ENCODE measurements around the gene FARSA.
"Not testable (repeated sequence)": the region's sequence is repeated elsewhere in the genome, so short reads cannot be mapped to it uniquely, and the experiment has no call there.

FARSA gene

DNA sequence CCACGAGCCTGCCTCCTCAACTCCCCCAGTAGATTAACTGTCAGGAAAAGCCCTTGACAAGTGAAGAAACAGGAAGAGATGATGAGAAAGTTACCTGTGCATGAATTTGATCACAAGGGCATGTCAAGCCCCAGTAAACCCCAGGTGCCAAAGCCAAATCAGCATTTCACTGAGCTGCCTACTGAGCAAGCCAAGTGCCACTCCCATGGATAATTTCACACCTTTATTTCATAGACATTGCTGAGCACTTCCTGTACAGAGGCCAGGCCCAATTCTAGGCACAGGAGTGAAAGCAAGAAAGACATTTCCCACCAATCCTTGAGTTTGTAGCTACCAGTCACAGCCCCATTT lies 21.1 kb upstream of the FARSA start:
- Histone ChIP-seq H3K4me3 (ENCODE audit: low read depth, low read length) (no peak overlapping the region), H3K27me3 (ENCODE audit: insufficient read depth, low read depth, severe bottlenecking) (no peaks in the 10 kb centered on the region), H3K9me3 (ENCODE audit: severe bottlenecking) (no peaks in the 10 kb centered on the region), H3K36me3 (peaks cover 69% of the 10 kb centered on the region), H3K27ac (peak overlapping the region; percentile 90)
- TF ChIP-seq, protein P1, sequence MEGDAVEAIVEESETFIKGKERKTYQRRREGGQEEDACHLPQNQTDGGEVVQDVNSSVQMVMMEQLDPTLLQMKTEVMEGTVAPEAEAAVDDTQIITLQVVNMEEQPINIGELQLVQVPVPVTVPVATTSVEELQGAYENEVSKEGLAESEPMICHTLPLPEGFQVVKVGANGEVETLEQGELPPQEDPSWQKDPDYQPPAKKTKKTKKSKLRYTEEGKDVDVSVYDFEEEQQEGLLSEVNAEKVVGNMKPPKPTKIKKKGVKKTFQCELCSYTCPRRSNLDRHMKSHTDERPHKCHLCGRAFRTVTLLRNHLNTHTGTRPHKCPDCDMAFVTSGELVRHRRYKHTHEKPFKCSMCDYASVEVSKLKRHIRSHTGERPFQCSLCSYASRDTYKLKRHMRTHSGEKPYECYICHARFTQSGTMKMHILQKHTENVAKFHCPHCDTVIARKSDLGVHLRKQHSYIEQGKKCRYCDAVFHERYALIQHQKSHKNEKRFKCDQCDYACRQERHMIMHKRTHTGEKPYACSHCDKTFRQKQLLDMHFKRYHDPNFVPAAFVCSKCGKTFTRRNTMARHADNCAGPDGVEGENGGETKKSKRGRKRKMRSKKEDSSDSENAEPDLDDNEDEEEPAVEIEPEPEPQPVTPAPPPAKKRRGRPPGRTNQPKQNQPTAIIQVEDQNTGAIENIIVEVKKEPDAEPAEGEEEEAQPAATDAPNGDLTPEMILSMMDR (IDR thresholded peaks at IDR 0.05; ENCODE audit: low read depth, low read length) = no peak
- DNase-seq = no peak

DNA sequence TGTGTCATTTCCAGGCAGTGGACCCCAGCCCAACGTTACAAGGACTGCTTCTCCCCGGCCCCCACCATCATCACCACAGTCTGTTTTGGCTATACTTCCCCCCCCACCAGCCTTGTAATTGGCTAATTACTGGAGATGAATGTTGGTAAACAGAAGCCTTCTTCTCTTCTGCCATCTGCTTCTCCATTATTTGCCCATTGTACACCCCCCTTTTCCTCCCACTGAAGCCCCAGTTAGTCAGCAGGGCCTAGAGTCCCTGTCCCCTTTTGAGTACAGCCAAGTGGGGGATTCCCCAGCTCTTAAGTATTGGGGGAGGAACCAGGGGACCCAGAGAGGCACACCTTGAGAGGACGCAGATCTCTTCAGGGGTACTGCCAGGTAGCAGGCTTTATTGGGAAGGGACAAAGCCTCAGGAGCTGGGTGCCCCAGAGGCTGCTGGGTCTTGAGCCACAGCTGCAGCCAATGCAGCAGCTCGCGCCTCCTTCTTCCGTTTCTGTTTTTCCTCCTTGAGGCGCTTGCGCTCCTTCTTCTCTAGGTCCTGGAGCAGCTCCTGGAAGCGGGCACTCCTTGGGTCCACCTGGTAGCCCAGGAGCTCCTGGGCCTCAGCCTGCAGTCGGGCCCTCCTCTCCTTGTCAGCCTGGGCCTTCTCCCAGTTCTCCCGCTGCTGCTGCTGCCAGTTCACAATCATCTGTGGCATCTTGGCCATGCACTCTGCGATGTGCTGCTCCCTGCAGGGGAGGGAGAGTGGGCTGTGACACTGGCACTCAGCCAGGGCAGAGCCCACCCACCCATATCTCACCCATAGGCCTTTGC lies 20.5 kb upstream of the FARSA start:
- no peaks in the 10 kb centered on the region for H3K9me3 ChIP-seq (ENCODE audit: severe bottlenecking)
- TF ChIP-seq, protein P1 (IDR thresholded peaks at IDR 0.05; ENCODE audit: low read depth, low read length) = no peak
- H3K36me3 ChIP-seq = peaks cover 75% of the 10 kb centered on the region
- H3K27ac ChIP-seq = peak overlapping the region; percentile 90
- no peak for DNase-seq
- H3K4me3 ChIP-seq (ENCODE audit: low read depth, low read length) = no peak overlapping the region
- no peaks in the 10 kb centered on the region for H3K27me3 ChIP-seq (ENCODE audit: insufficient read depth, low read depth, severe bottlenecking)

DNA sequence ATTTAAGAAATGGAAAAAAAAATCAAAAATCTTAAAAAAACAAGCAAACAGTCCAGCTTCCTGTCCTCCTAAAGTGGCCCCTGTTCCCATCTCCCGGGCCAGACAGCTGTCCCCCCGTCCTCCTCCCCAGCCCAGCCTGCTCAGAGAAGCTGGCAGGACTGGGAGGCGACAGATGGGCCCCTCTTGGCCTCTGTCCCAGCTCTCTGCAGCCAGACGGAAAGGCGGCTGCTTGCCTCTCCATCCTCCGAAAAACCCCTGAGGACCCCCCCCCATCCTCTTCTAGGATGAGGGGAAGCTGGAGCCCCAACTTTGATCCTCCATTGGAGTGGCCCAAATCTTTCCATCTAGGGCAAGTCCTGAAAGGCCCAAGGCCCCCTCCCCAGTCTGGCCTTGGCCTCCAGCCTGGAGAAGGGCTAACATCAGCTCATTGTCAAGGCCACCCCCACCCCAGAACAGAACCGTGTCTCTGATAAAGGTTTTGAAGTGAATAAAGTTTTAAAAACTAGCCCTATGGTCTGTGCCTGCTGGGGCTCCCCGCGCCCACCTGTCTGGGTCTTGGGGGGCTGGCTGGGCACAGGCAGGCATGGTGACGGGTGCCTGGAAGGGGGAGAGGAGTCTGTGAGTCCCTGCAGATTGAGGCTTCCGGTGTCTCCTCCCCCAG lies 19.8 kb upstream of the FARSA start:
- peak; percentile 77 for DNase-seq
- Histone ChIP-seq H3K27me3 (ENCODE audit: insufficient read depth, low read depth, severe bottlenecking) (no peaks in the 10 kb centered on the region), H3K4me3 (ENCODE audit: low read depth, low read length) (no peak overlapping the region), H3K9me3 (ENCODE audit: severe bottlenecking) (no peaks in the 10 kb centered on the region), H3K36me3 (peaks cover 82% of the 10 kb centered on the region), H3K27ac (peak overlapping the region; percentile 90)
- TF ChIP-seq, protein P1 (IDR thresholded peaks at IDR 0.05; ENCODE audit: low read depth, low read length) = no peak

DNA sequence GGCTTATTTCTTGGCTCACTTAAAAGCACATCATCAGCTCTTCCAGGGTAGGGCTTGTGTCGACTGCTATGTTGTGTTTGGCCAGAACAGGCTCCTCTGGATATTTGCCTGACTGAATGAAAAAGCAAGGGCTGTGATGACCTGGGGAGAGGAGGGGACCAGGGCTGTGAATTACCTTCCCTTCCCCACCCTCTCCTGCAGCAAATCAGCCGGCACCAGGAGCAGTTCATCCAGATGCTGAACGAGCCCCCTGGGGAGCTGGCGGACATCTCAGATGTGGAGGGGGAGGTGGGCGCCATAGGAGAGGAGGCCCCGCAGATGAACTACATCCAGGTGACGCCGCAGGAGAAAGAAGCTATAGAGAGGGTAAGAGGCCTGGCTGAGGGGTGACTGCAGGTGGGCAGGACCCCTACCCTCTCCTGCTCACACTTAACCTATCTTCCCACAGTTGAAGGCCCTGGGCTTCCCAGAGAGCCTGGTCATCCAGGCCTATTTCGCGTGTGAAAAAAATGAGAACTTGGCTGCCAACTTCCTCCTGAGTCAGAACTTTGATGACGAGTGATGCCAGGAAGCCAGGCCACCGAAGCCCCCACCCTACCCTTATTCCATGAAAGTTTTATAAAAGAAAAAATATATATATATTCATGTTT lies 19.1 kb upstream of the FARSA start:
- no peak overlapping the region for H3K4me3 ChIP-seq (ENCODE audit: low read depth, low read length)
- peak overlapping the region; percentile 90 for H3K27ac ChIP-seq
- TF ChIP-seq, protein P1 (IDR thresholded peaks at IDR 0.05; ENCODE audit: low read depth, low read length) = no peak
- H3K9me3 ChIP-seq (ENCODE audit: severe bottlenecking) = no peaks in the 10 kb centered on the region
- DNase-seq = no peak
- peaks cover 89% of the 10 kb centered on the region for H3K36me3 ChIP-seq
- no peaks in the 10 kb centered on the region for H3K27me3 ChIP-seq (ENCODE audit: insufficient read depth, low read depth, severe bottlenecking)

DNA sequence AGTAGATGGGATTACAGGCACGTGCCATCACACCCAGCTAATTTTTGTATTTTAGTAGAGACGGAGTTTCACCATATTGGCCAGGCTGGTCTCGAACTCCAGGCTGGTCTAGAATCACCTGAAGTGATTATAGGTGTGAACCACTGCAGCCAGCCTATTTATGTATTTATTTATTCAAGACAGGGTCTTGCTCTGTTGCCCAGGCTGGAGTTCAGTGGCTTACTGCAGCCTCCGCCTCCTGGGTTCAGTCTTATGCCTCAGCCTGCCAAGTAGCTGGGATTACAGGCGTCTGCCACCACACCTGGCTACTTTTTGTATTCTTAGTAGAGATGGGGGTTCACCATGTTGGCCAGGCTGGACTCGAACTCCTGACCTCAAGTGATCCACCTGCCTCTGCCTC lies 18.5 kb upstream of the FARSA start:
- DNase-seq; H3K9me3 ChIP-seq (ENCODE audit: severe bottlenecking); H3K27me3 ChIP-seq (ENCODE audit: insufficient read depth, low read depth, severe bottlenecking); H3K4me3 ChIP-seq (ENCODE audit: low read depth, low read length): not testable (repeated sequence)
- Histone ChIP-seq H3K36me3 (peaks cover 94% of the 10 kb centered on the region), H3K27ac (peak overlapping the region; percentile 90)
